KOPT-K1 (cell line): Measurements from ENCODE around the gene ALDH1A2.

Experiments
- H3K27ac ChIP-seq: fragments of 200-600 bp; sonication (generic); 2 replicates; pipeline ENCODE4 v1.5.1; 2016; ENCODE audit warnings: antibody characterized with exemption, mild to moderate bottlenecking, low read depth, low read length; ENCODE audit not compliant: poor library complexity, severe bottlenecking
- H3K36me3 ChIP-seq: fragments of 200-600 bp; sonication (generic); 2 replicates; pipeline ENCODE4 v1.5.1; 2017; ENCODE audit warnings: antibody characterized with exemption, mild to moderate bottlenecking, low read length, moderate library complexity; ENCODE audit not compliant: insufficient read depth
- H3K9me3 ChIP-seq: fragments of 200-600 bp; sonication (generic); 2 replicates; pipeline ENCODE4 v1.5.1; 2017; ENCODE audit warnings: antibody characterized with exemption, low read length, mild to moderate bottlenecking; ENCODE audit not compliant: insufficient read depth, poor library complexity, severe bottlenecking

The ALDH1A2 gene

DNA sequence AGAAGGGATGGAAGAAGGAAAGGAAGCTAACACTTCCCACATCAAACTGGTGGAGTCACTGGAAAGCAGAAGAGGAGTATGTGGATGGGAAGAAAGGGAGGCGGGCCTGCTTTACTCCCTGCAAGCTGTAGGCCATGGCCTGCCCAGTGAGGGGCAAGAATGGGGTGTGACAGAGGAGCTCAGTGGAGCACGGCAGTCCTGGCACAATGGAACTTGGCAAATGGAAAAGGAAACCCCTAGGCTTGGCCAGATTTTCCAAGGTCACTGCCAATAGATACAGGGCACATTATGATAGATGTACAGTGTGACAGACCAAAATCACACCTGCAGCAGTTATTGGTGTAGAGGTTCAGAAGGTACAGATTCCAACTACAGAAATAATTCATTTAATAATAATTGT is 111.6 kb downstream of the ALDH1A2 start:
- no peaks in the 10 kb centered on the region for H3K9me3 ChIP-seq
- no peaks in the 10 kb centered on the region for H3K36me3 ChIP-seq
- H3K27ac ChIP-seq, result no peak overlapping the region

DNA sequence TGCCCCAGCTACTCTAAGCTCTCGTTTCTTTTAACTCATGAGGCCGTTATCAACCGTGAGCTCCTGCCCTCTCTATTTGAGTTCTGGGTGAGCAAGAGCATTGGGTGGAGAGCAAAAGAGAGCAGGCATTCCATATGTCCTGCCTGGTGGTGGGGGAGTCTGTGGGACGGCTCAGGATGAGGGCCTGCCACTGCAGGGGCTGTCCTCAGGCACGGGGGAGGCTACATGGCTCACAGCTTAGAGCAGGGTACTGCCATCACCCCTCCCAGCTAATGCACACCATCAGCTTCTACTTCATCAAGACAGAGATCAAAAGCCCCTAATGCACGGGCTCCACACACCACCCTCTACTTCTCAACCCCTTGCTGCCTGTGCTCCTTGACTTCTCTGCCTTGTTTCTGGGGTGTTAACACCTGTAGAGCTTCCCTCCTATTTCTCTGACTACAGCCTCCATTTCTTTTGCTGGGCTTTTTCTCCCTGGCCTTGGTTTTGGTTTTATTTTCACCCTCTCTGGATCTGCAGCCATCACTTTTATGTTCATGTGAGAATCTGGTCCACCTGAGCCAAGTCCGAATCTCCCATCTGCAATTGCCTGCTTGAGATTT is 114.1 kb downstream of the ALDH1A2 start:
- Histone ChIP-seq H3K9me3 (no peaks in the 10 kb centered on the region), H3K27ac (no peak overlapping the region), H3K36me3 (no peaks in the 10 kb centered on the region)

DNA sequence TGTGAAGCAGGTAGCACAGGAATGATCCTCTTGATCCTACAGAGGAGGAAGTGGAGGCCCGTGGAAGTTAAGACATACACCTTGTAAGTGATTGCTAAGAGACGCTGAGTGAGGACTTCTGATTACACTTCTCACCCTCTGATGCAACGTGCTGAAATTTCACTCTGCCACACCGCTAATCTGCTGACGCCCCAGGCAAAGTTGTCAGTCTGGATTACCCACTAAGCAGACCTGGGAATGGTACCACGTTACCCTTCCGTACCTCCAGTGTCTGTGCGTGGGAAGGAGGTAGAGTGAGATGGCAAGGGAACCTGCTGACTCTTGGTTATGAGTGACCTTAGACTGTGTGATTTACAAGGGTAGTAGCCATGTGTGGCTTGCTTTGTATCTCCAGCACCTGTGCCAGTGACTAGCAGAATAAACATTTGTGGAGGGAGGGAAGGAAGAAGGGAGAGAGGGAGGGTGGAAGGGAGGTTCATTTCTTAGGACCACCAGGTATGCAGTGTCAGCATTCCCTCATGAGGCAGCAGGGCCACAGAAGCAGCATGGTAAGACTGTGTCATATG is 115.0 kb downstream of the ALDH1A2 start:
- Histone ChIP-seq H3K27ac (no peak overlapping the region), H3K36me3 (no peaks in the 10 kb centered on the region), H3K9me3 (no peaks in the 10 kb centered on the region)

DNA sequence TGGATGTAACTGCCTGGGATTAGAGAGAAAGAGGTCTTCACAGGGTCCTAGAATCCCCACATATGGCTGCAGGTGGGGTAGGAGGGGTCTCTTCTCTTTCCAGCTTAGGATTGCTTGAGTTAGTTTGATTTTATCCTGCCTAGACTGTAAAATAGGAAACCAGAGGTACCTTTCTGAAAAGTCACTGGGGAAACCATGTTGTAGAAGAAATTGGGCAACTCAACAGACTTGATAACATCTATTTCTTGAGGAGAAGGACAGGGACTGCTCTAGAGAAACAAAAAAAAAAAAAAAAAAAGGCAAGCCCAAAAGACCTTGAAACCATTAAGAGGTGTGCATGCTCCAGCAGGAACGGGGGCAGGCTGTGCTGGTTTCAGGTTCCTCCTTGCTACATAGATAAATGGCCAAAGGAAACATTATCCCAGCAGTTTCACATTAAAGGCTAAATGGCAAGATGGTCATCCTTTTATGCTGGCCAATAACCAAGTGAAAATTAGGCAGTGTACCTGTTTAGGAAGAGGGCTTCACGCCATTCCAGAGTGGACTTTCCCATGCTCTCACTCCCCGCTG is 116.1 kb downstream of the ALDH1A2 start:
- Histone ChIP-seq H3K9me3 (no peaks in the 10 kb centered on the region), H3K36me3 (no peaks in the 10 kb centered on the region), H3K27ac (no peak overlapping the region)

DNA sequence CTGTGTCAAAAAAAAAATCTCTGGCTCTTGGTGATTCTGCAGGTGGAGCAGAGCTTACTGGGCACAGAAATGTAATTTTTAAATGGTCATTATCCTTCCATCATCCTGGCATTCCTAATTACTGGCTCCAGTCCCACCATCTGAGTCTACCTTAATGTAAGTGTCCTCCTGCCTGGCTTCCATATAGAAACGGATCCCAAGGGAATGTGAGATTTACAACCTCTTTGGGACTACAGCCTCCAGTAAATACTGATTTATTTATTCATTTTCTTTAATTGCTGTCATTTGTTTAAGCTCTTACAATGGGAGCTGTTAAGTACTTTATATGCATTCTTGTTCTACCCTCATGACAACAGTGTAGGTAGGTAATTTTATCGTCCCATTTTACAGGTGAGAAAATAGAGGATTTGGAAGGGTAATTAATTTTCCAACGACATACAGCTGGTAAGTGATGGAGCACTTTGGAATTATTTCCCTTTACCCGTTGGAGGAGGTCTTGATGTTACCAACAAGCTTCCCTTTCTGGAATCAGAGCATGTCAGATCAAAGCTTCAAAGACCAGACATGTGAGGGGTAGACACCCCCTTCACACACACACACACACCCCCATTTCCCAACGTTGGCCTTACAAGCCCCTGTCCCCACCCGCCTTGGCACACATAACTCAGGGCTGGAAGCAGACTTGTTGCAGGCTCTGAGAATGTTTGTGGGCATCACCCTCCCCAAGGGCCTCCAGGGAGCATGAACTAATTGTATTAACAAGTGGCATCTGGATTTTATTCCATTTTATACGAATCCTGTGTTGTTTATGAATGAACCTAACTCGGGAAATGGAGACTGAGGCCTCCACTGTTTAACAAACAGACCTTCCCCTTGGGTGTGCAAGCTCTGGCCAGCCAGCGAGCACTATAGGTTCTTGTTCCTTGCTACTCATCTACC is 116.9 kb downstream of the ALDH1A2 start:
- no peaks in the 10 kb centered on the region for H3K36me3 ChIP-seq
- no peak overlapping the region for H3K27ac ChIP-seq
- H3K9me3 ChIP-seq, result no peaks in the 10 kb centered on the region

DNA sequence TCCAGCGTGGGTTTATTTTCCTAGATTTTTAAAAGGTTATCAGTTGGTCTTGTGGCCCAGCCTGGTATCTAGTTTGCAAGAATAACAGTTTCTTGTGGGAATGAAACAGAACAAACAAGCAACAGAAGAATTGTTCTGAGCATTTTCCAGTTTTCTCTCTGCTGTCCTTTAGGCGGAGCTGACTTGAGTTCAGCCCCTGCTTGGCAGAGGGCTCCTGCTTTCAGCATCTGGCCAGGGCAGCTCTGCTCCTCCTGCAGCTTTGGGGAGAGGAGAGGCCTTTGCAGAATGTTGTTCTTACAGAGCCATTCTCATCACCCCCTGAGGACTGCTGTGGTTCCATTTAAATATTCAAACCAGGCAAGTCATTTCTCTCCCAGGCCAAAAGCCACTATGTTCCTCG is 117.7 kb downstream of the ALDH1A2 start:
- Histone ChIP-seq H3K27ac (no peak overlapping the region), H3K36me3 (no peaks in the 10 kb centered on the region), H3K9me3 (no peaks in the 10 kb centered on the region)

DNA sequence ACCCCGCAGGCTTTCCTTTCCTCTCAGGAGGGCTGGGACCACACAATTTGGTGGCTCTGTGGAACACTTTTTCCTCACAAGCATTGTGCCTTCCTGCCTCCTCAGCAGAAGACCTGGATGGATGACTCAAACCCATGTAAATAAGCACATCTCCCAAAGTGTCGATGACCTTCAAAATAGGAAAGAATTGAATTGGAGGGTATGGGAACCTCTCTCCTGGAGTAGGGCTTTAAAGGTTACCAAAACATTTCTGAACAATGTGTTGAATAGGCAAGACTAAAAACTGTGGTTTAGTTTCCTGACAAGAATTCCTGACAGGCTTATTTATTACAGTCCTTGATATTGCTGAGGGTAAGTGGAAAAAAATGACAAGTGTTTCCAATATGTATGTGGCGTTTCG is 118.2 kb downstream of the ALDH1A2 start:
- no peaks in the 10 kb centered on the region for H3K9me3 ChIP-seq
- H3K36me3 ChIP-seq, result no peaks in the 10 kb centered on the region
- H3K27ac ChIP-seq, result no peak overlapping the region

DNA sequence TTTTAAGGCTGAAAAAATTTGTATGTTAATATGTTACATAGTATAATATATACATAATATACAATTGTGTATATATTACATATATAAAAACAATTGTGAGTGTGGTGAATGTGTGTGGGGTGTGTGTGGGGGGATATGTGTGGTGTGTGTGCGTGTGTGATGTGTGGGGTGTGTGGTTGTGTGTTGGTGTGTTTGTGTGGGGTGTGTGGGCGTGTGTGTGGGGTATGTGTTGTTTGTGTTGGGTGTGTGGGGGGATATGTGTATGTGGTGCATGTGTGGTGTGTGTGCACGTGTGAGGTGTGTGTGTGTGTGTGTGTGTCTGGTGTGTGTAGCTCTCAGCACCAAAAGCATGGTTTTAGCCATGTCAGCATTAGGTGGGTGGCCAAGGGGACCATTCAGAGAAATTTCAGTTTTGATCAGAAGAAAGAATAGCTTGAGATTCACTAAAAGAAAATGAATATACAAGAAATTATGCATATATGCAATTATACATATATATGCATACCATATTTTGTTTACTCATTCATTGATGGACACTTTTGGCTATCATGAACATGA is 118.9 kb downstream of the ALDH1A2 start:
- Histone ChIP-seq H3K36me3 (no peaks in the 10 kb centered on the region), H3K9me3 (no peaks in the 10 kb centered on the region), H3K27ac (no peak overlapping the region)

DNA sequence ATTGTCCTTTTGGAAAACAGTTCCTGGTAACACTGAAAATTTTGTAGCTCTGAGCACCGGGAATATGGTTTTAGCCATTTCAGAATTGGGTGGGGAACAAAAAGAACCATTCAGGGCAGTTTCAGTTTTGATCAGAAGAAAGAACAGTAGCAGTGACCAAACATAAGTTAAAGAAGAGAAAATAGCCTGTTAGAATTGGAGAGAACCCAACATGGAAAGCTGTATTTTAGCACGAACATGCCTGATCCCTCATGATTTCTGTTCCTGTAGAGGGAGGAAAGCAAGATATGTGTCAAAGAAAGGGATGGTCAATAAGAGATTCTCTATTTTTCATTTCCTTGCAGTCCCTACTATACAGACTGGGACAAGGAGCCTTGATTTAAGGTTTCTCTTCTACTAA is 119.9 kb downstream of the ALDH1A2 start:
- H3K36me3 ChIP-seq, result no peaks in the 10 kb centered on the region
- no peak overlapping the region for H3K27ac ChIP-seq
- no peaks in the 10 kb centered on the region for H3K9me3 ChIP-seq

DNA sequence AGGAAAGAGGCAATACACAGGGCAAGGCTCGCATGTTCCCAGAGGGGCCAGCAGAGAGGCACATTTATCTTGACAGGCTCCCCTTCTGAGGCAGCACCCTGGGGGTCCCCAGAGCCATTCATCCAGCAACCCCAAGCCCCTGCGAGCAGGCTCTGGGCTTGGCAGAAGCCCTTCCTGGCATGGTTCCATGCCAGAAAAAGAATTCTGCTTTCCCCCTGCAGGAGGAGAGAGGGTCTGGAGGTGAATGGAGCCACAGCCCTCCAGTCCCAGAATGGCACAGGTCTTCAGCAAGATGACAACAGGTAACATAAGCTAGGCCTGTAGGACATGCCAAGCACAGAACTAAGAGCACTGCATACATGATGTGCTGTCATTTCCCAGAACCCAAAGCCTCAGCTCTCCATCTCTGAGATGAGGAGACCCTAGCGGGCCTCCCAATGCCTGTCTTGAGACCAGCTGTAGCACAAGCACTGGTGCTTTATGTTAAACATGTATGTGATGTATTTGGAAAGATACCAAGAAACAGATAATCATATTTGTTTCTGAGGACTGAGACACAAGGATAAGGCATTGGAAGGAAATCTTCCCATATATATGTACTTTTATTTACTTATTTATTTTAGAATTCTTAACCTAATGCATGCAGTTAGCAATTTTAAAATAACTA is 121.6 kb downstream of the ALDH1A2 start:
- Histone ChIP-seq H3K27ac (no peak overlapping the region), H3K36me3 (no peaks in the 10 kb centered on the region), H3K9me3 (no peaks in the 10 kb centered on the region)

DNA sequence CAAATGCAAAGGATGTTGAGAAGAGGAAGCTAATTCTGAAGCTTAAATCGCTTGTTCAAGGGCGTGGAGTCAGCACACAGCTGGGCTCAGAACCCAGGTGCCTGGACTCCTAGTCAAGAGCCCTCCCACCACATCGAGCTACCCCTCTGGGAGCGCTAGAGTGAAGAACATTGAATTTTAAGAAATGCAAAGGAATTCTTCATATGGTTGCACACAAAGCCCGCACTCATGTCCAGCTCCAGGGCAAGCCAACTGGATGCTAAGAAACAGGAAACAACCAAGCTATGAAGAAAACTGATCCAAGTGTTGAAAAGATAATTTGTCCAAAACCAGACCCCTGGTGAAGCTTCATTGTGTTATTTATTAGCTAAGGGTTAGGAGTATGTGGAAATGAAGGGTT is 122.3 kb downstream of the ALDH1A2 start:
- H3K9me3 ChIP-seq, result no peaks in the 10 kb centered on the region
- H3K27ac ChIP-seq, result no peak overlapping the region
- H3K36me3 ChIP-seq, result no peaks in the 10 kb centered on the region

DNA sequence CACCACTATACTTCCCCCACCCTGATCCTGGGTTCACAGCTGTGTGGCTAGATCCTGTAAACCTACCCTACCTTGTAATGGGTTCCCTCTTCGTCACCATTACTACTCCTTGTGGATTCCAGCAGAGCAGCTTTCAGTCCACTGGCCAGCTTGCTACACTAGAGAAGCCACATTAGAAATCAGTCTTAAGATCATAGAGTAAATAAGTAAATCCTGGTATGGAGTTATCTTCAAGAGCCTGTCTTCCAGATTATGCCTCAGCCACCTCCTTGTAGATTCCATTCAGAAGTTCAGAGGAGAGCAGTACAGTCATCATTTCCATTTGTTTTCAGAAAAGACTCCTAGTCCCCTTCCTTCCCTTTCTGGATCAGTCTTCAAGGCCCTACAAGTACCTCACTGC is 123.7 kb downstream of the ALDH1A2 start:
- Histone ChIP-seq H3K36me3 (no peaks in the 10 kb centered on the region), H3K9me3 (no peaks in the 10 kb centered on the region), H3K27ac (no peak overlapping the region)

DNA sequence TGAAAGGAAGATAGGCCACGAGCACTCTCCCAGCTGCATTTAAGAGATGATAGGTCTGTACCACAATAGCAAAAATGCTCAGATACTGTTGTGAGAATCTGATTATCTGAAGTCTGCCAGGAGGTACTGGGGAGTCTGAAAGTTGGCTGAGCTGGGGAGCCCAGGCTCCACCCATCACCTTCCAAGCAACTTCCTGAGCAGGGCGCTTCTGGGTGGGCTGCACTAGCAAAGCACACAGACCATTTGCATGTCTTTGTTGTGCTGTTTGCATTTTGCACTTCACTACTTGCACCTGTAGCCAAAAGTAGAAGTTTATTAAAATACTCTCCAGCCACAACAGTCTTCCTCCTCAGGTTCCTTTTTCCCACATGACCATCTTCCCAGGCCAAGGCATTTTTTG is 133.2 kb downstream of the ALDH1A2 start:
- Histone ChIP-seq H3K36me3 (no peaks in the 10 kb centered on the region), H3K9me3 (no peaks in the 10 kb centered on the region), H3K27ac (no peak overlapping the region)

DNA sequence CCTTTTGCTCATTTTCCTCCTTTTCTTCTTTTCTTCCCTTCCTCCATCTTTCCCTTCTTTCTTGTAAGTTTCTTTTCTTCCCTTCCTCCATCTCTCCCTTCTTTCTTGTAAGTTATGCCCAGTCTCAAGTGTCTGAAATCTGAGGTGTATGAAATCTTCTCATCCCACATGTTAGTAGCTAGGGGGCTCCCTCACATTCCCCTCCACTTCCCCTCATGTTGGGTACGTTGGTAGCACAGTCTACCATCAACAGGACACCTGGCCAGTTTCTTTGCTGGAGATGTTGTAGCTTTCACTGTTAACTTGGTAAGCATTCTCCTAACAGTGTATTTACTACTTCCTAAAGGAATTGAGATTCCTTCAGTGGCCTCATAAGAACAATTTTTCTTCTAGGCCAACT is 133.9 kb downstream of the ALDH1A2 start:
- Histone ChIP-seq H3K9me3 (no peaks in the 10 kb centered on the region), H3K36me3 (no peaks in the 10 kb centered on the region), H3K27ac (no peak overlapping the region)
